ENCODE measurements around the gene TCF21. TPM values are rescaled to one million over a fixed set of nuclear protein-coding genes. Genes with fewer than 3 reads are reported as not detected.

Gene TCF21
- polyA plus RNA-seq, 1 donor from 2014 or later = not detected

- Histone ChIP-seq H3K9me2 (ENCODE audit: insufficient read depth, low read length) (no peaks in the 10 kb centered on the region), H3K9me3 (ENCODE audit: low read length) (no peaks in the 10 kb centered on the region), H3K27ac (ENCODE audit: low read length) (no peak overlapping the region), H3F3A (ENCODE audit: insufficient read depth, low read length, poor library complexity, severe bottlenecking) (no peaks in the 10 kb centered on the region), H3K9ac (ENCODE audit: low read length) (no peak overlapping the region), H3K4me2 (ENCODE audit: low read length) (no peak overlapping the region), H3K79me2 (replicated peaks; ENCODE audit: insufficient read depth, low read length) (no peaks in the 10 kb centered on the region), H4K20me1 (ENCODE audit: insufficient read depth) (no peaks in the 10 kb centered on the region), H3K27me3 (ENCODE audit: insufficient read depth, low read depth, low read length) (no peaks in the 10 kb centered on the region), H2AFZ (ENCODE audit: low read depth, low read length) (no peak overlapping the region), H3K36me3 (ENCODE audit: insufficient read depth, low read length) (no peaks in the 10 kb centered on the region), H3K4me3 (ENCODE audit: low read length) (no peak overlapping the region)
- TF ChIP-seq, protein P1, sequence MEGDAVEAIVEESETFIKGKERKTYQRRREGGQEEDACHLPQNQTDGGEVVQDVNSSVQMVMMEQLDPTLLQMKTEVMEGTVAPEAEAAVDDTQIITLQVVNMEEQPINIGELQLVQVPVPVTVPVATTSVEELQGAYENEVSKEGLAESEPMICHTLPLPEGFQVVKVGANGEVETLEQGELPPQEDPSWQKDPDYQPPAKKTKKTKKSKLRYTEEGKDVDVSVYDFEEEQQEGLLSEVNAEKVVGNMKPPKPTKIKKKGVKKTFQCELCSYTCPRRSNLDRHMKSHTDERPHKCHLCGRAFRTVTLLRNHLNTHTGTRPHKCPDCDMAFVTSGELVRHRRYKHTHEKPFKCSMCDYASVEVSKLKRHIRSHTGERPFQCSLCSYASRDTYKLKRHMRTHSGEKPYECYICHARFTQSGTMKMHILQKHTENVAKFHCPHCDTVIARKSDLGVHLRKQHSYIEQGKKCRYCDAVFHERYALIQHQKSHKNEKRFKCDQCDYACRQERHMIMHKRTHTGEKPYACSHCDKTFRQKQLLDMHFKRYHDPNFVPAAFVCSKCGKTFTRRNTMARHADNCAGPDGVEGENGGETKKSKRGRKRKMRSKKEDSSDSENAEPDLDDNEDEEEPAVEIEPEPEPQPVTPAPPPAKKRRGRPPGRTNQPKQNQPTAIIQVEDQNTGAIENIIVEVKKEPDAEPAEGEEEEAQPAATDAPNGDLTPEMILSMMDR (IDR thresholded peaks at IDR 0.05; ENCODE audit: poor library complexity, severe bottlenecking) = no peak
- TF ChIP-seq TAF1 (IDR thresholded peaks at IDR 0.05; ENCODE audit: low read depth) (no peak), MXI1 (conservative IDR thresholded peaks at IDR 0.05; ENCODE audit: poor library complexity, severe bottlenecking) (no peak), EP300 (conservative IDR thresholded peaks at IDR 0.05; ENCODE audit: poor library complexity, severe bottlenecking) (no peak), POLR2AphosphoS5 (IDR thresholded peaks at IDR 0.05) (no peak)
- TF ChIP-seq, protein P2, sequence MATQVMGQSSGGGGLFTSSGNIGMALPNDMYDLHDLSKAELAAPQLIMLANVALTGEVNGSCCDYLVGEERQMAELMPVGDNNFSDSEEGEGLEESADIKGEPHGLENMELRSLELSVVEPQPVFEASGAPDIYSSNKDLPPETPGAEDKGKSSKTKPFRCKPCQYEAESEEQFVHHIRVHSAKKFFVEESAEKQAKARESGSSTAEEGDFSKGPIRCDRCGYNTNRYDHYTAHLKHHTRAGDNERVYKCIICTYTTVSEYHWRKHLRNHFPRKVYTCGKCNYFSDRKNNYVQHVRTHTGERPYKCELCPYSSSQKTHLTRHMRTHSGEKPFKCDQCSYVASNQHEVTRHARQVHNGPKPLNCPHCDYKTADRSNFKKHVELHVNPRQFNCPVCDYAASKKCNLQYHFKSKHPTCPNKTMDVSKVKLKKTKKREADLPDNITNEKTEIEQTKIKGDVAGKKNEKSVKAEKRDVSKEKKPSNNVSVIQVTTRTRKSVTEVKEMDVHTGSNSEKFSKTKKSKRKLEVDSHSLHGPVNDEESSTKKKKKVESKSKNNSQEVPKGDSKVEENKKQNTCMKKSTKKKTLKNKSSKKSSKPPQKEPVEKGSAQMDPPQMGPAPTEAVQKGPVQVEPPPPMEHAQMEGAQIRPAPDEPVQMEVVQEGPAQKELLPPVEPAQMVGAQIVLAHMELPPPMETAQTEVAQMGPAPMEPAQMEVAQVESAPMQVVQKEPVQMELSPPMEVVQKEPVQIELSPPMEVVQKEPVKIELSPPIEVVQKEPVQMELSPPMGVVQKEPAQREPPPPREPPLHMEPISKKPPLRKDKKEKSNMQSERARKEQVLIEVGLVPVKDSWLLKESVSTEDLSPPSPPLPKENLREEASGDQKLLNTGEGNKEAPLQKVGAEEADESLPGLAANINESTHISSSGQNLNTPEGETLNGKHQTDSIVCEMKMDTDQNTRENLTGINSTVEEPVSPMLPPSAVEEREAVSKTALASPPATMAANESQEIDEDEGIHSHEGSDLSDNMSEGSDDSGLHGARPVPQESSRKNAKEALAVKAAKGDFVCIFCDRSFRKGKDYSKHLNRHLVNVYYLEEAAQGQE (IDR thresholded peaks at IDR 0.05; ENCODE audit: borderline replicate concordance) = no peak
These were observed 49.0 kb downstream of the TCF21 start for GRCh38 chr6:133937909-133938308.

GRCh38 chr6:133938533-133938932 lies 49.6 kb downstream of the TCF21 start:
- no peaks in the 10 kb centered on the region for H3K9me2 ChIP-seq (ENCODE audit: insufficient read depth, low read length)
- no peaks in the 10 kb centered on the region for H4K20me1 ChIP-seq (ENCODE audit: insufficient read depth)
- H3K36me3 ChIP-seq (ENCODE audit: insufficient read depth, low read length) = no peaks in the 10 kb centered on the region
- H3F3A ChIP-seq (ENCODE audit: insufficient read depth, low read length, poor library complexity, severe bottlenecking) = no peaks in the 10 kb centered on the region
- no peak overlapping the region for H3K9ac ChIP-seq (ENCODE audit: low read length)
- H2AFZ ChIP-seq (ENCODE audit: low read depth, low read length) = no peak overlapping the region
- H3K4me2 ChIP-seq (ENCODE audit: low read length) = no peak overlapping the region
- TF ChIP-seq SMC3 (conservative IDR thresholded peaks at IDR 0.05; ENCODE audit: poor library complexity) (no peak), RAD21 (conservative IDR thresholded peaks at IDR 0.05) (no peak), MXI1 (conservative IDR thresholded peaks at IDR 0.05; ENCODE audit: poor library complexity, severe bottlenecking) (no peak), TAF1 (IDR thresholded peaks at IDR 0.05; ENCODE audit: low read depth) (no peak), EZH2 (IDR thresholded peaks at IDR 0.05; ENCODE audit: borderline replicate concordance, insufficient read depth, low read length, poor library complexity, severe bottlenecking) (no peak), POLR2AphosphoS5 (IDR thresholded peaks at IDR 0.05) (no peak), EP300 (conservative IDR thresholded peaks at IDR 0.05; ENCODE audit: poor library complexity, severe bottlenecking) (no peak)
- TF ChIP-seq, protein P2 (IDR thresholded peaks at IDR 0.05; ENCODE audit: borderline replicate concordance) = no peak
- TF ChIP-seq, protein P1 (IDR thresholded peaks at IDR 0.05; ENCODE audit: poor library complexity, severe bottlenecking) = no peak
- no peaks in the 10 kb centered on the region for H3K27me3 ChIP-seq (ENCODE audit: insufficient read depth, low read depth, low read length)
- H3K27ac ChIP-seq (ENCODE audit: low read length) = no peak overlapping the region
- no peaks in the 10 kb centered on the region for H3K79me2 ChIP-seq (replicated peaks; ENCODE audit: insufficient read depth, low read length)
- H3K4me3 ChIP-seq (ENCODE audit: low read length) = no peak overlapping the region
- no peaks in the 10 kb centered on the region for H3K9me3 ChIP-seq (ENCODE audit: low read length)
